Lower leg skin (tissue), 4 donors: Measurements from ENCODE around the gene SYT9. TPM values are rescaled to one million over a fixed set of nuclear protein-coding genes. Genes with fewer than 3 reads are reported as not detected.

Experiments used
- DNase-seq, 2 donors: peaks; one replicate each; pipeline ENCODE4 v3.0.0-alpha.2; 2019; ENCODE audit warnings: low spot score in 2 of 2
- H3K4me3 ChIP-seq: fragments of 200-600 bp; sonication (generic); 2 replicates; pipeline ENCODE4 v1.5.1; 2017; ENCODE audit warnings: mild to moderate bottlenecking, low read depth; ENCODE audit not compliant: poor library complexity, severe bottlenecking
- POLR2A ChIP-seq, 2 donors: fragments of 450-650 bp; IDR thresholded peaks; one replicate each; pipeline ENCODE4 v1.6.1; 2016 to 2017; ENCODE audit warnings: antibody characterized with exemption in 2 of 2, mild to moderate bottlenecking in 1 of 2, moderate library complexity in 1 of 2
- WGBS, 2 donors: methylation state at CpG; one replicate each; pipeline ENCODE4 v1.1.5; 2018; 5-methylcytosine and 5-hydroxymethylcytosine counted together
- intact Hi-C: fragments of 100-400 bp; cut with DNase I; formaldehyde crosslinking; loops from one replicate; pipeline ENCODE4 v1.15.0; 2023; ENCODE audit warnings: low total_unique reads
- total RNA-seq, 4 donors: library from RNA; depleted of rRNA; stranded (reverse); fragments of >200 nt; gene quantifications; one replicate each; pipeline ENCODE4 v1.1.0, GENCODE V29; 2016
- TF ChIP-seq, protein P1 (sequence below), 3 donors: fragments of 450-650 bp; IDR thresholded peaks; one replicate each; pipeline ENCODE4 v1.5.1; 2016; ENCODE audit warnings: antibody characterized with exemption in 3 of 3, mild to moderate bottlenecking in 3 of 3, moderate library complexity in 2 of 3

Gene SYT9
- total RNA-seq, 4 donors from 2014 or later, result 0.37 to 0.84 (median 0.71) TPM; not detected in 1

DNA sequence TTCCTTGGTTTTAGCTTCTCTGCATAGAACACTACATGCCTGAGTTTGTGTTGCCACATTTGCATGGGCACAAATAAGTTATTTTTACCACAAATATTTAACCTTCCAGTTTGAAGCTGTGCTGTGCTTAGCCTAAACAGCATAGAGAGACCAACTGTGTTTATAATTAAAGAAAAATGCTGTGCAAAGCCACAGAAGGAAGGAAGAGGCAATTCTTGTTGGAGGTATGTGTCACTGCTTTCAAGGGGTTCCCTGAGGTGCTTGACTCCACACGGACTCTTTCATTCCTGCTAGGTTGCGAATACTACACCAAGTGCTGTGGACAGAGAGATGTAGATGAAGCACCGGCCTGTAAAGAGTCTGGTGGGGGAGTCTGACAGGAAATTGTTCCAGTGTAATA is 186.0 kb downstream of the SYT9 start:
- no peak overlapping the region for H3K4me3 ChIP-seq
- TF ChIP-seq, protein P1, sequence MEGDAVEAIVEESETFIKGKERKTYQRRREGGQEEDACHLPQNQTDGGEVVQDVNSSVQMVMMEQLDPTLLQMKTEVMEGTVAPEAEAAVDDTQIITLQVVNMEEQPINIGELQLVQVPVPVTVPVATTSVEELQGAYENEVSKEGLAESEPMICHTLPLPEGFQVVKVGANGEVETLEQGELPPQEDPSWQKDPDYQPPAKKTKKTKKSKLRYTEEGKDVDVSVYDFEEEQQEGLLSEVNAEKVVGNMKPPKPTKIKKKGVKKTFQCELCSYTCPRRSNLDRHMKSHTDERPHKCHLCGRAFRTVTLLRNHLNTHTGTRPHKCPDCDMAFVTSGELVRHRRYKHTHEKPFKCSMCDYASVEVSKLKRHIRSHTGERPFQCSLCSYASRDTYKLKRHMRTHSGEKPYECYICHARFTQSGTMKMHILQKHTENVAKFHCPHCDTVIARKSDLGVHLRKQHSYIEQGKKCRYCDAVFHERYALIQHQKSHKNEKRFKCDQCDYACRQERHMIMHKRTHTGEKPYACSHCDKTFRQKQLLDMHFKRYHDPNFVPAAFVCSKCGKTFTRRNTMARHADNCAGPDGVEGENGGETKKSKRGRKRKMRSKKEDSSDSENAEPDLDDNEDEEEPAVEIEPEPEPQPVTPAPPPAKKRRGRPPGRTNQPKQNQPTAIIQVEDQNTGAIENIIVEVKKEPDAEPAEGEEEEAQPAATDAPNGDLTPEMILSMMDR (IDR thresholded peaks at IDR 0.05), result no peak
- TF ChIP-seq POLR2A (IDR thresholded peaks at IDR 0.05), result no peak
- WGBS, 2 donors, result 85 to 87% methylated on average over 3 of the region's 3 CpGs
- no peak for DNase-seq
- intact Hi-C loops, result no loop called here

DNA sequence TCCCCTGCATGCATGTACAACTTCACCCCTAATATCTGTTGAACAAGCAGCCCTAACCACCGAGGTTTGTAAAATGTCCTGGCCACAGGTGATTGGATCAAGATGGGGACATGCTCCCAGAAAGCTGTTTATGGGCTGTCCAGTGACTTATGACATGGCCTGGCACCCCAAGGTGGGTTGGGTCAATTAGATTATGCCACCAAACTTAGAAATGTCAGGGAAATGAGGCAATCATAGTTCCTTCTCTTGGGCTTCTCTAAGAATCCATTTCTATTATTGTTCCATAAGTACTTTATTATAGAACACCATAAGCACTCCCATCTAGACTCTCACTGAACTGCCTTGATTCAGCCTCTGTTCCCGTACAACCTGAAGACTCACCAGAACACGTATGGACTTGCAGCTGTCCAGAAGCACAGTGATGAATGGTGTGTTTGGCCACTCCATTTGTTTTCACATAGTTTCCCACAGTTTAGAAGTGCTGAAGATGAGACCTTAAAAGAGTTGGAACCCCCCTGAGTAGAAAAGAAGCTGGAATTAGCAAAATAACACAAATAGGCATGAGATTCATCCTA is 188.1 kb downstream of the SYT9 start:
- H3K4me3 ChIP-seq, result no peak overlapping the region
- TF ChIP-seq, protein P1 (IDR thresholded peaks at IDR 0.05), result no peak
- TF ChIP-seq POLR2A (IDR thresholded peaks at IDR 0.05), result no peak
- 85 to 90% methylated on average over 3 of the region's 3 CpGs for WGBS, 2 donors
- intact Hi-C loops, result loop anchor here (10.0 kb wide), 1 partner anchor 345 kb away; no protein-coding TSS in a partner anchor
- DNase-seq, result no peak

DNA sequence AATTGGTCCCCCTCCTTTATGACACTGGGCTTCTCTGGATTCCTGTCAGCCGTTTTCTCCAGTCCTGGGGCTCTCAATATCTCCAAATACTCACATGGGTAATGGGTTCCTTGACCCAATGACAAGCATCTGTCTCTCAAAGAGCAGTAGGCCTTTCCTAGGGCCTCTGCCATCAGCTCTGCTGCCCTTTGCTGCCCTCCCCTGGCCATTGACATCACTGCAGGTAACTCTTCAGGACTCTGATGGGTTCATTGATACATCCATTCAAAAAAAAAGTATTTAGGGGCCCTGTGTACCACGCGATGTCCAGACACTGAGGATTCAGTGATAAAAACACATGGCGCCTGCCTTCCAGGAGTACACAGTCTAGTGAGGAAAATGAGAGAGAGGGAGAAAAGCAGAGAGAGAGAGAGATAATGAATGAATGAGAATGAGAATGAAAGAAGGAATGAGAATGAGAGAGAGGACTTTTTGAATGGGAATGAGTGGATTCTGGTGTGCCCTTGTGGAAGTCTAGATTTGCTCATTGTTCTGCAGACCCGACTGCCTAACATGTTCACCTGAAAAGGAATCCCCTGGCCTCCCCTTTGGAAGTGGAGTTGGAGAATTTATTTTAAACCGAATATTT is 191.0 kb downstream of the SYT9 start:
- intact Hi-C loops, result loop anchor here (10.0 kb wide), 1 partner anchor 348 kb away; no protein-coding TSS in a partner anchor

DNA sequence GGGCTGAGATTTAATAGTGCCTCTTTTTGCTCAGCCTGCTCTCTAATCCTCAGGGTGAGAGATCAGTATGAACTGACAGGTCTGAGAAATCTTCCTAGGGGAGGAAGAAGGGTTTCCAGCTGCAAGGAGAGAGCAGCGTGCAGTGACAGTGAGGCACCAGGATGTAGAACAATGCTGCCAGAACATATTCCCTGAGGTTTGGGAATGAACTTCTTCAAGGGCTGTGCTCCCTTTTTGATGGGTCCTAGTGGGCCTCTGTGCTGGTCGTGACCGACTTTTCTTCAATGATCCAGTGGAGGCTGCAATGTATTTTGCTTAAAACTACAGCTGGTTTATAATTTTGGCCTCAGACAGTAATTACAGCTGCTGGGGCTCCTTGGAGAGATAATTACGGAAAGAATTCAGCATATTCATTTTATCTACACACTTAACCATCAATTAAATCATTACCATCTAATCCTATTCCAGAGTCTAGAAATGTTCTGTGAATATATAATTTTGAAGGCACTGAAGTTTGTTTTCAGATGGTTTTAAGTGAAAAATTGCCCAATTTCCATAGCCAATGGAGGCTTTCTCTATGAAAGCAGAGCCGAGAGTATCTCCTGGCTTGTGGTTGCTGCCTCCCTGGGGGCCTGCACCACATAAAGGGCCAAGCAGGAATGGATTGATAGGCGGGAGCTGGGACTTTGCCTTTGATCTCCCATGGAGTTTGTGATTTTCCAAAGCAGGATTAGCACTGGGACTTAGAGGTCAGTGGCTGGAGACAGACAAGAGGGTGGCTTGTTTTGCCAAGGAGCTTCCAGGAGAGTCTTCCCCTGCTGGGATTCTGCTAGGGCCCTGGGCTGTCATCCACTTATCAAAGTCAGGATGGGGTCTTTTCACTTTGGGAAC is 192.6 kb downstream of the SYT9 start:
- 79% methylated on average over 6 of the region's 6 CpGs for WGBS, 2 donors
- DNase-seq, result no peak
- intact Hi-C loops, result loop anchor here (10.0 kb wide), 1 partner anchor 350 kb away; no protein-coding TSS in a partner anchor
- no peak overlapping the region for H3K4me3 ChIP-seq
- TF ChIP-seq POLR2A (IDR thresholded peaks at IDR 0.05), result no peak
- TF ChIP-seq, protein P1 (IDR thresholded peaks at IDR 0.05), result no peak

More for the DNA sequence above, 191.0 kb downstream of the SYT9 start:
- DNase-seq, result peak; percentile 63 to 93
- TF ChIP-seq, protein P1 (IDR thresholded peaks at IDR 0.05), result peak in 1 of 3 donors; percentile 22
- TF ChIP-seq POLR2A (IDR thresholded peaks at IDR 0.05), result no peak
- H3K4me3 ChIP-seq, result no peak overlapping the region
- WGBS, 2 donors, result 31 to 36% methylated on average over 6 of the region's 6 CpGs

DNA sequence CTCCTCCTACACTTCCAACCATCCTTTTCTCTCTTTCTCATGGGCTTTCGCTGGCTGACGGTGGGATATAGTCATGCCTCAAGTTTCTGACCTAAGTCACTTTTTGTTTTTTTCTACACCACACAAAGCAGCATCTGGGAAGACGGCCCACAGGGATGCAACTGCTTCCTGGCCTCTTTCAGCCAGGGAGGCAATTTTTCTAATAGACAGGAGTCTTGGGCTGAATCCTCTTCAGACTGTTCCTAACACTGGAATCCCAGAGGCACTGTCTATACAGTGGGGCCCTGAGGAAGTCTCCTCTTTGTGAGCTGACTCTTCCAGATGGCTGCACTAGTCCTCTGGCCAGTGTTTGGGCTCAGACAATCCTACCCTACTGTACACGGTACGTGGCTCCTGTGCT is 193.9 kb downstream of the SYT9 start:
- DNase-seq, result no peak
- TF ChIP-seq POLR2A (IDR thresholded peaks at IDR 0.05), result no peak
- TF ChIP-seq, protein P1 (IDR thresholded peaks at IDR 0.05), result no peak
- WGBS, 2 donors, result 85 to 90% methylated on average over 5 of the region's 5 CpGs
- intact Hi-C loops, result loop anchor here (10.0 kb wide), 1 partner anchor 351 kb away; no protein-coding TSS in a partner anchor
- H3K4me3 ChIP-seq, result no peak overlapping the region
